K562 (cell line): Measurements from ENCODE around the gene FKBP2. TPM values are rescaled to one million over a fixed set of nuclear protein-coding genes. Genes with fewer than 3 reads are reported as not detected.
A peak's percentile ranks its signal among the peaks of the same experiment; 100 is the strongest.

Experiments used
- CBX2 ChIP-seq: fragments of 200-600 bp; sonication (generic); IDR thresholded peaks from one replicate; pipeline ENCODE4 v1.6.1; 2012; ENCODE audit warnings: mild to moderate bottlenecking, low read length, inconsistent platforms; ENCODE audit not compliant: insufficient read depth, poor library complexity, severe bottlenecking
- FOXJ3 ChIP-seq: sonication (generic); formaldehyde crosslinking; IDR thresholded peaks from 2 replicates; pipeline ENCODE4 v1.4.0; 2020; ENCODE audit warnings: mild to moderate bottlenecking, missing genetic modification reagents
- FUS ChIP-seq: fragments of 200-400 bp; formaldehyde crosslinking; optimal IDR thresholded peaks from 2 replicates; pipeline ENCODE3; 2017; ENCODE audit warnings: low read depth, low read length
- GATAD2A ChIP-seq: fragments of 450-650 bp; IDR thresholded peaks from 2 replicates; pipeline ENCODE4 v1.6.1; 2017
- MYC ChIP-seq, 2 experiments: fragments of 250-450 bp in 1 of 2; sonication (Bioruptor Pico) in 1 of 2; IDR thresholded peaks; 2 replicates each; pipeline versions ENCODE4 v1.5.1 to v1.6.1; 2012 to 2021; ENCODE audit warnings: low read depth in 2 of 2, borderline replicate concordance in 1 of 2, improper control_type of control experiment in 1 of 2, low read length in 1 of 2, mild to moderate bottlenecking in 1 of 2, moderate library complexity in 1 of 2
- POLR2H ChIP-seq: IDR thresholded peaks from 2 replicates; pipeline ENCODE4 v1.6.1; 2016; ENCODE audit warnings: missing genetic modification characterization, low read depth, mild to moderate bottlenecking, control low read depth, missing compliant biosample characterization, moderate library complexity
- RFX5 ChIP-seq: IDR thresholded peaks from 2 replicates; pipeline ENCODE4 v1.6.1; 2011; ENCODE audit warnings: low read depth, mild to moderate bottlenecking, improper control_type of control experiment, low read length
- SNIP1 ChIP-seq: fragments of 450-650 bp; IDR thresholded peaks from 2 replicates; pipeline ENCODE4 v1.7.1; 2017; ENCODE audit warnings: low read depth, mild to moderate bottlenecking
- ZNF444 ChIP-seq: fragments of 250-450 bp; sonication (Bioruptor Pico); IDR thresholded peaks from 2 replicates; pipeline ENCODE4 v1.4.0; 2020; ENCODE audit warnings: mild to moderate bottlenecking, moderate library complexity
- polyA plus RNA-seq, 8 experiments: library from polyadenylated mRNA; depleted of rRNA in 4 of 8; stranded (reverse) in 5 of 8; unstranded in 3 of 8; fragments of >200 nt; fragmentation: Nextera tagmentation in 2 of 8; fragmentation: Illumina TruSeq in 1 of 8; extraction: Ambion mirVana in 2 of 8; extraction: Trizol in 1 of 8; gene quantifications; 2 replicates each; pipeline versions ENCODE4 v1.2.1 to v1.2.3, GENCODE V29; 2011 to 2014; ENCODE audit warnings: inconsistent platforms in 1 of 8, missing spikeins in 1 of 8
- total RNA-seq, 7 experiments: library from RNA; depleted of rRNA in 6 of 7; stranded (reverse); fragments of >200 nt in 6 of 7; fragmentation: Illumina TruSeq in 2 of 7; extraction: Trizol in 2 of 7; gene quantifications; 2 replicates each; pipeline versions ENCODE4 v1.2.1 to v1.2.3, GENCODE V29; 2011 to 2021; ENCODE audit warnings: low replicate concordance in 1 of 7
- TF ChIP-seq, protein P1 (sequence below): IDR thresholded peaks from 3 replicates; pipeline ENCODE4 v1.6.1; 2011; ENCODE audit warnings: borderline replicate concordance, mild to moderate bottlenecking, moderate library complexity; ENCODE audit not compliant: insufficient read length; ENCODE audit errors: extremely low read depth
- TF ChIP-seq, protein P2 (sequence below): fragments of 250-450 bp; sonication (Bioruptor Pico); IDR thresholded peaks from 2 replicates; pipeline ENCODE4 v1.8.0; 2021; ENCODE audit warnings: mild to moderate bottlenecking, moderate library complexity
- TF ChIP-seq, protein P3 (sequence below): fragments of 450-650 bp; IDR thresholded peaks from 2 replicates; pipeline ENCODE4 v1.6.1; 2016; ENCODE audit warnings: missing biosample characterization, missing genetic modification characterization
- TF ChIP-seq, protein P4 (sequence below): fragments of 450-650 bp; IDR thresholded peaks from 2 replicates; pipeline ENCODE4 v1.6.1; 2017; ENCODE audit warnings: mild to moderate bottlenecking, moderate library complexity
- TF ChIP-seq, protein P5 (sequence below): sonication (generic); formaldehyde crosslinking; IDR thresholded peaks from 2 replicates; pipeline ENCODE4 v1.8.0; 2022; ENCODE audit warnings: mild to moderate bottlenecking, low read depth, missing genetic modification reagents

Gene FKBP2
- total and polyA plus RNA-seq, 9 of the 15 experiments (the other 6 are each of a cell fraction or from before 2014, with no cell fraction given) = 3.5 to 151 (median 58.1) TPM

DNA sequence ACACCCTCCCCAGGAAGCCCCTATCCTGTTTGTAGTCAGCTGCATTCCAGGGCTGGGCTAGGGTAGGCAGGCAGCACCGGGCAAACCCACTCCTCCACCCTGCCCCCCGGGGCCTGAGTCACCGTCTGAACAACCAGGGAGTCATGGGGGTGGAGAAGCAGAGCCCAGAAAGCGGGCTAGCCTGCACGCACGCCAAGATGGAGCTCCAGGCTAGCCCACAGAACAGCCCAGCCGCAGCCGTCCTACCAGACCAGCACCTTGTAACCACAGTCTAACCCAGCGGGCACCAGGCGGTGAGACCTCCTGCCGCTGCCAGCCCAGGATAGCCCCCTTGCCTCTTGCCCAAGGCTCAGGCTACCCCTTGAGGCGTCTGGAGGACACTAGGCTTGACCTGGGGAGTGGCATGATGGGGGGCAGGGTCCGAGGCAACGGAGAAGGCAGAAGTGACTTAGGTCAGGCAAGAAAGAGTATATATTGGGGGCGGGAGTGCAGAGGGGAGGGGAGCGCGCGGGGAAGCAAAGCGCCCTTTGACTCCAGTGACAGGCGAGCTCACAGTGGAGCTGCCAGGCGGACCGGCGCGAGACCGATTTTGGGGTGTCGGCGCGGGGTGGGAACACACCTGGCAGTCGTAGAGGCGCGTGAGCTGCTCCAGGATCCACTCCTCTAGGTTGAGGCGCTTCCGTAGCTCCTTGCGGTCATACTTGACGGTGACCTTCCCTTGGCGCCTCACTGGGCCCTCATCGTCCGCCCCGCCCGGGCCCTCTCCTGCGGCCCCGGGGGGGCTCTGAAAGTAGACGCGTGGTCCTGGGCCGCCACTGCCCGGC is 5.1 kb downstream of the FKBP2 start (continued):
- TF ChIP-seq, protein P1, sequence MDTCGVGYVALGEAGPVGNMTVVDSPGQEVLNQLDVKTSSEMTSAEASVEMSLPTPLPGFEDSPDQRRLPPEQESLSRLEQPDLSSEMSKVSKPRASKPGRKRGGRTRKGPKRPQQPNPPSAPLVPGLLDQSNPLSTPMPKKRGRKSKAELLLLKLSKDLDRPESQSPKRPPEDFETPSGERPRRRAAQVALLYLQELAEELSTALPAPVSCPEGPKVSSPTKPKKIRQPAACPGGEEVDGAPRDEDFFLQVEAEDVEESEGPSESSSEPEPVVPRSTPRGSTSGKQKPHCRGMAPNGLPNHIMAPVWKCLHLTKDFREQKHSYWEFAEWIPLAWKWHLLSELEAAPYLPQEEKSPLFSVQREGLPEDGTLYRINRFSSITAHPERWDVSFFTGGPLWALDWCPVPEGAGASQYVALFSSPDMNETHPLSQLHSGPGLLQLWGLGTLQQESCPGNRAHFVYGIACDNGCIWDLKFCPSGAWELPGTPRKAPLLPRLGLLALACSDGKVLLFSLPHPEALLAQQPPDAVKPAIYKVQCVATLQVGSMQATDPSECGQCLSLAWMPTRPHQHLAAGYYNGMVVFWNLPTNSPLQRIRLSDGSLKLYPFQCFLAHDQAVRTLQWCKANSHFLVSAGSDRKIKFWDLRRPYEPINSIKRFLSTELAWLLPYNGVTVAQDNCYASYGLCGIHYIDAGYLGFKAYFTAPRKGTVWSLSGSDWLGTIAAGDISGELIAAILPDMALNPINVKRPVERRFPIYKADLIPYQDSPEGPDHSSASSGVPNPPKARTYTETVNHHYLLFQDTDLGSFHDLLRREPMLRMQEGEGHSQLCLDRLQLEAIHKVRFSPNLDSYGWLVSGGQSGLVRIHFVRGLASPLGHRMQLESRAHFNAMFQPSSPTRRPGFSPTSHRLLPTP = no peak
- TF ChIP-seq SNIP1 (no peak), FOXJ3 (CRISPR knock-in tag) (no peak), GATAD2A (peak; percentile 76; the same call in 1 of the 2 replicates), ZNF444 (CRISPR knock-in tag) (no peak), MYC (IDR thresholded peaks at IDR 0.05; ENCODE audit: low read depth, low read length) (peak; percentile 17; the same call in 1 of the 2 replicates), MYC (CRISPR knock-in tag; IDR thresholded peaks at IDR 0.05; ENCODE audit: borderline replicate concordance, low read depth) (peak; percentile 18; the same call in 1 of the 2 replicates), CBX2 (no peak), POLR2H (tag) (no peak), FUS (no peak), RFX5 (no peak)
- TF ChIP-seq, protein P2, sequence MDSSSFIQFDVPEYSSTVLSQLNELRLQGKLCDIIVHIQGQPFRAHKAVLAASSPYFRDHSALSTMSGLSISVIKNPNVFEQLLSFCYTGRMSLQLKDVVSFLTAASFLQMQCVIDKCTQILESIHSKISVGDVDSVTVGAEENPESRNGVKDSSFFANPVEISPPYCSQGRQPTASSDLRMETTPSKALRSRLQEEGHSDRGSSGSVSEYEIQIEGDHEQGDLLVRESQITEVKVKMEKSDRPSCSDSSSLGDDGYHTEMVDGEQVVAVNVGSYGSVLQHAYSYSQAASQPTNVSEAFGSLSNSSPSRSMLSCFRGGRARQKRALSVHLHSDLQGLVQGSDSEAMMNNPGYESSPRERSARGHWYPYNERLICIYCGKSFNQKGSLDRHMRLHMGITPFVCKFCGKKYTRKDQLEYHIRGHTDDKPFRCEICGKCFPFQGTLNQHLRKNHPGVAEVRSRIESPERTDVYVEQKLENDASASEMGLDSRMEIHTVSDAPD (CRISPR knock-in tag) = no peak
- TF ChIP-seq, protein P3, sequence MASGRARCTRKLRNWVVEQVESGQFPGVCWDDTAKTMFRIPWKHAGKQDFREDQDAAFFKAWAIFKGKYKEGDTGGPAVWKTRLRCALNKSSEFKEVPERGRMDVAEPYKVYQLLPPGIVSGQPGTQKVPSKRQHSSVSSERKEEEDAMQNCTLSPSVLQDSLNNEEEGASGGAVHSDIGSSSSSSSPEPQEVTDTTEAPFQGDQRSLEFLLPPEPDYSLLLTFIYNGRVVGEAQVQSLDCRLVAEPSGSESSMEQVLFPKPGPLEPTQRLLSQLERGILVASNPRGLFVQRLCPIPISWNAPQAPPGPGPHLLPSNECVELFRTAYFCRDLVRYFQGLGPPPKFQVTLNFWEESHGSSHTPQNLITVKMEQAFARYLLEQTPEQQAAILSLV = no peak
- TF ChIP-seq, protein P4, sequence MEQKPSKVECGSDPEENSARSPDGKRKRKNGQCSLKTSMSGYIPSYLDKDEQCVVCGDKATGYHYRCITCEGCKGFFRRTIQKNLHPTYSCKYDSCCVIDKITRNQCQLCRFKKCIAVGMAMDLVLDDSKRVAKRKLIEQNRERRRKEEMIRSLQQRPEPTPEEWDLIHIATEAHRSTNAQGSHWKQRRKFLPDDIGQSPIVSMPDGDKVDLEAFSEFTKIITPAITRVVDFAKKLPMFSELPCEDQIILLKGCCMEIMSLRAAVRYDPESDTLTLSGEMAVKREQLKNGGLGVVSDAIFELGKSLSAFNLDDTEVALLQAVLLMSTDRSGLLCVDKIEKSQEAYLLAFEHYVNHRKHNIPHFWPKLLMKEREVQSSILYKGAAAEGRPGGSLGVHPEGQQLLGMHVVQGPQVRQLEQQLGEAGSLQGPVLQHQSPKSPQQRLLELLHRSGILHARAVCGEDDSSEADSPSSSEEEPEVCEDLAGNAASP = no peak
- TF ChIP-seq, protein P5, sequence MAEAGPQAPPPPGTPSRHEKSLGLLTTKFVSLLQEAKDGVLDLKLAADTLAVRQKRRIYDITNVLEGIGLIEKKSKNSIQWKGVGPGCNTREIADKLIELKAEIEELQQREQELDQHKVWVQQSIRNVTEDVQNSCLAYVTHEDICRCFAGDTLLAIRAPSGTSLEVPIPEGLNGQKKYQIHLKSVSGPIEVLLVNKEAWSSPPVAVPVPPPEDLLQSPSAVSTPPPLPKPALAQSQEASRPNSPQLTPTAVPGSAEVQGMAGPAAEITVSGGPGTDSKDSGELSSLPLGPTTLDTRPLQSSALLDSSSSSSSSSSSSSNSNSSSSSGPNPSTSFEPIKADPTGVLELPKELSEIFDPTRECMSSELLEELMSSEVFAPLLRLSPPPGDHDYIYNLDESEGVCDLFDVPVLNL (CRISPR knock-in tag) = no peak
